HG02970 (cell line): ENCODE measurements around the gene MED16.
"Not testable (repeated sequence)": the region's sequence is repeated elsewhere in the genome, so short reads cannot be mapped to it uniquely, and the experiment has no call there.

Source experiments
- ATAC-seq: cut with Tn5 transposase; IDR thresholded peaks from one replicate; pipeline ENCODE4 v1.9.1; 2021; ENCODE audit warnings: mild to moderate bottlenecking, moderate library complexity, moderate number of reproducible peaks; ENCODE audit not compliant: unreplicated experiment, low FRiP score

MED16 gene

DNA sequence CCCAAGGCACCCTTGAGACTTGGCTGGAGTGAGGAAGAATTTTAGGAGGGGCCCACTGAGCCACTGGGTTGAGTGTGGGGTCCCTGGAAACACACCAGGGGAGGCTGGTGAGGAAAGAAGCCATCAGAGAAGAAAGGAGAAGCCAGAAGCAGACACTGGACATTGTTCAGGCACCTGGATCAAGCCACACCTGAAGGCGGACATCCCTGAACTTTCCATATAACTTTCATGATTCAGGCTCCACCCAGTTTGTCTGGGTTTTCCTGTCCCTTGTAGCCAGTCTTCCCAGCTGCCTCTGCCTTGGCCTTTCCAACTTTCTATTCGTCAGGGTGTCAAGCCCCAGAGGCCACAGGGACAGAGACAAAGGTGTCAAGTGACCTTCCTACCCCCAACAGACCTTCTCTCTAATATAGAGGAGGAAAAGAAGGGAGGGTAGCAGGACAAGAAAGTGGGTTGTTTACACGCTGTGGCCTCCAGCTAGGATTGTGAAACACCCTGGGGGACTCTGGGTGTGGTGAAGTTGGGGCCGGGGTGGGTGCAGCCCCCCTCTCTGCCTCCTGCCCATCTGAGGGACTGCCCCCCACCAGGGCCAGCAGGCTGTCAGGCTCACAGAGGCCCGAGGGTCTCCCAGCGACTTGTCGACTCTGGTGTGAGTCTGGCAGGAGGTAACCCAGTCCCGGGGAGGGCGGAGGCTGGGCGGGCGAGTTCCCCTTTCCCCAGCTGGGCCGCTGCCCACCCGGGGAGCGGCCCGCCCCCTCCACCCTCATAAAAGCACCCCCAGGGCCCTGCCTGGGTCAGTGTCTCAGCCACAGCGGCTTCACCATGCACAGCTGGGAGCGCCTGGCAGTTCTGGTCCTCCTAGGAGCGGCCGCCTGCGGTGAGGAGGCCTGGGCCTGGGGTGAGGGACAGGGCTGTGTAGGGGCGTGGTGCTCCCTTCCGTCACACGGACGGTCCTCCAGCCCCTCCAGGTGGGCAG lies 33.8 kb downstream of the MED16 start, which contains the start of gene CFD:
Gene CFD, plus strand, starts transcription at position 797 of the 976 bp plus-strand sequence. Its CDS starts 26 bp downstream, at position 823.
- ATAC-seq: no peak

DNA sequence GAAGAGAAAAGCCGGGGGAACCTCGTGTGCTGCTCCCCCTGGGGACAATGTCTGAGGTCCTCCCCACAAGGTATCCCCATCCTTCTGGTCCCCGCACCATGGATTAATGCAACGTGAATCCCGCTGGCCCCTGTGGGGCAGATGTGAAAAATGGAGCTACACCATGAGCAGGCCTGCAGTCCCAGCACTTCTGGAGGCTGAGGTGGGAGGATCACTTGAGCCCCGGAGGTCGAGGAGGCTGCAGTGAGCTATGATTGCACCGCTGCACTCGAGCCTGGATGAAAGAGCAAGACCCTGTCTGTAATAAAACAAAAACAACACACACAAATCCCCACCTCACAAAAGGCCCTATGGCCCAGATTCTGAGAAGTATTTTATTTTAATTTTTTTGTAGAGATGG lies 34.7 kb downstream of the MED16 start:
- no peak for ATAC-seq

GRCh38 chr19:855566-856120 lies 37.3 kb downstream of the MED16 start:
- no peak for ATAC-seq

- ATAC-seq: no peak
Measured at GRCh38 chr19:855142-855541, 37.8 kb downstream of the MED16 start.

GRCh38 chr19:854549-854948 lies 38.4 kb downstream of the MED16 start:
- no peak for ATAC-seq

DNA sequence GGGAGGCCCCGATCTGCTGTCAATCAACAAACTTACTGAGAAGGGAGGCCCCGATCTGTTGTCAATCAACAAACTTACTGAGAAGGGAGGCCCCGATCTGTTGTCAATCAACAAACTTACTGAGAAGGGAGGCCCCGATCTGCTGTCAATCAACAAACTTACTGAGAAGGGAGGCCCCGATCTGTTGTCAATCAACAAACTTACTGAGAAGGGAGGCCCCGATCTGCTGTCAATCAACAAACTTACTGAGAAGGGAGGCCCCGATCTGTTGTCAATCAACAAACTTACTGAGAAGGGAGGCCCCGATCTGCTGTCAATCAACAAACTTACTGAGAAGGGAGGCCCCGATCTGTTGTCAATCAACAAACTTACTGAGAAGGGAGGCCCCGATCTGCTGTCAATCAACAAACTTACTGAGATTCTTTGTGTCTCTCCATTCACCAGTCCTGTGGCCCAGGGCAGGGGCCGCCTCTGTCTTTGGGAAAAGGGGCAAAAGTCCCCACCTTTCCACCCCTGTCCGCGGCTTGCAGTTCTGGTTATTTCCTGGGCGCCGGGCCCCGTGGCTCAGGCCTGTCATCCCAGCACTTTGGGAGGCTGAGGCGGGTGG lies 39.3 kb downstream of the MED16 start:
- not testable (repeated sequence) for ATAC-seq

- no peak for ATAC-seq
Measured at GRCh38 chr19:853014-853585, 39.9 kb downstream of the MED16 start.

DNA sequence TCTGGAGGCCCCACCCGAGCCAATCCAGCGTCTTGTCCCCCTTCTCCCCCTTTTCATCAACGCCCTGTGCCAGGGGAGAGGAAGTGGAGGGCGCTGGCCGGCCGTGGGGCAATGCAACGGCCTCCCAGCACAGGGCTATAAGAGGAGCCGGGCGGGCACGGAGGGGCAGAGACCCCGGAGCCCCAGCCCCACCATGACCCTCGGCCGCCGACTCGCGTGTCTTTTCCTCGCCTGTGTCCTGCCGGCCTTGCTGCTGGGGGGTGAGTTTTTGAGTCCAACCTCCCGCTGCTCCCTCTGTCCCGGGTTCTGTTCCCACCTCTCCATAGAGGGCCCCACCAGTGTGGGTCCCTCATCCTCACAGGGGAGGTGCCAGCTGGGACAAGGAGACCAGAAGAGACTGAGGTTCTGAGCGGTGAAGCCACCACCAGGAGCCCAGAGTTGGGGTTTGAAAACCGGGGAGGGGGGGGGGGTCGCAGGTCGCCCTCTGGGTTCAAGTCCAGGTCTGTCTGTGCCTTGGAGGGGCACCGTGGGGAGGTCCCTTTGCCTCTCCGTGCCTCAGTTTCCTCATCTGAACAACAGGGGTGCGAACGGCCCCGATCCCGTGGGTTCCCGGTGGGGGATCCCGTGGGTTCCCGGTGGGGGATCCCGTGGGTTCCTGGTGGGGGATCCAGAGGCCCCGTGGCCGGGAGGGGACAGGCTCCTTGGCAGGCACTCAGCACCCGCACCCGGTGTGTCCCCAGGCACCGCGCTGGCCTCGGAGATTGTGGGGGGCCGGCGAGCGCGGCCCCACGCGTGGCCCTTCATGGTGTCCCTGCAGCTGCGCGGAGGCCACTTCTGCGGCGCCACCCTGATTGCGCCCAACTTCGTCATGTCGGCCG lies 40.6 kb downstream of the MED16 start, which contains the start of gene ELANE:
Gene ELANE, plus strand, starts transcription at position 168 of the 878 bp plus-strand sequence. Its CDS starts 26 bp downstream, at position 194.
- ATAC-seq: no peak

GRCh38 chr19:850979-851335 lies 42.0 kb downstream of the MED16 start:
- no peak for ATAC-seq

DNA sequence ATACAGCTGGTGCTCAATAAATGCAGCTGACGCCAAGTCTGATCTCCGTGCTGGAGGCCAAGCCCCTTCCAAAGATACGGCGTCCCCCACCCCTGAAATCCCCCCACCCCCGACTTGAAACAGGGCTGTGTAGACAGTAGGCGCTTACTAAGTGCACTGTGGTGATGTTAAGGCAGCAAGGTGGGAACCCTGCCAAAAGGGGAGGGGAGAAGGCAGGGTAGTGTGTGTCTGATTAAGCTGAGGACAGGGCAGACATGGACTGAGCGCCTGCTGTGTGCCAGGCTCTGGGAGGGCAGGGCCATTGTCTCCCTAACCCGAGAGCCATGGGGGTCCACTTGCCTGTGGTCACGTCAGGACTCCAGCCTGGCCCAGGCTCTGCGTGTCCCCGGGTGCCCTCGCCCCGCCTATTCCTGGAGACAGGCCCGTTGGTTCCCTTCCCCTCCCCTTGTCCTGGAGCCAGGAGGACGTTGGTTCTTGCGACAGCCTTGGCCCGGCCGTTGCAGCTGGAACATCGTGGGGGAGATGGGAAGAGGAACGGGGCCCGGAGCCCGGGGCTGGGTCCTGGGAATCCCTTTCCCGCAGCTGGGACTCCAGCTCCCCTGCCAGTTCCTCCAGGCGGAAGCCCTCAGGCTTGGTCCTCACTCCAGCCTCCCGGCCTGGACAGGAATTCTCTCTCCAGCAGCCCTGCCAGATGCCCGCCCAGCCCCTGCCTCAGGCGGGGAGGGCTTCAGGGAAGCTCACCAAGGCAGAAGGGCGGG lies 42.6 kb downstream of the MED16 start:
- no peak for ATAC-seq

DNA sequence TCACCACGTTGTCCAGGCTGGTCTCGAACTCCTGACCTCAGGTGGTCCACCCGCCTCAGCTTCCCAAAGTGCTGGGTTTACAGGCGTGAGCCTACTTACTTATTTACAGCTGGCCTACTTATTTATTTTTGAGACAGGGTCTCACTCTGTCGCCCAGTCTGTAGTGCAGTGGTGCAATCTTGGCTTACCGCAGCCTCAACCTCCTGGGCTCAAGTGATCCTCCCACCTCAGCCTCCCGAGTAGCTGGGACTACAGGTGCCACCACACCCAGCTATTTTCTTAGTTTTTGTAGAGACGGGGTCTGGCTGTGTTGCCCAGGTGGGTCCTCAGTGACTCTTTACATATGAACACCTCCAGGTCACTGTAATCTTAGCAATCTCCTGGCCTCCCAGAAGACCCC lies 43.8 kb downstream of the MED16 start:
- not testable (repeated sequence) for ATAC-seq

- ATAC-seq: no peak
Measured at GRCh38 chr19:848386-848921, 44.5 kb downstream of the MED16 start.

GRCh38 chr19:845707-846521 lies 47.1 kb downstream of the MED16 start:
- no peak for ATAC-seq

- no peak for ATAC-seq
Measured at GRCh38 chr19:844546-844971, 48.4 kb downstream of the MED16 start.

DNA sequence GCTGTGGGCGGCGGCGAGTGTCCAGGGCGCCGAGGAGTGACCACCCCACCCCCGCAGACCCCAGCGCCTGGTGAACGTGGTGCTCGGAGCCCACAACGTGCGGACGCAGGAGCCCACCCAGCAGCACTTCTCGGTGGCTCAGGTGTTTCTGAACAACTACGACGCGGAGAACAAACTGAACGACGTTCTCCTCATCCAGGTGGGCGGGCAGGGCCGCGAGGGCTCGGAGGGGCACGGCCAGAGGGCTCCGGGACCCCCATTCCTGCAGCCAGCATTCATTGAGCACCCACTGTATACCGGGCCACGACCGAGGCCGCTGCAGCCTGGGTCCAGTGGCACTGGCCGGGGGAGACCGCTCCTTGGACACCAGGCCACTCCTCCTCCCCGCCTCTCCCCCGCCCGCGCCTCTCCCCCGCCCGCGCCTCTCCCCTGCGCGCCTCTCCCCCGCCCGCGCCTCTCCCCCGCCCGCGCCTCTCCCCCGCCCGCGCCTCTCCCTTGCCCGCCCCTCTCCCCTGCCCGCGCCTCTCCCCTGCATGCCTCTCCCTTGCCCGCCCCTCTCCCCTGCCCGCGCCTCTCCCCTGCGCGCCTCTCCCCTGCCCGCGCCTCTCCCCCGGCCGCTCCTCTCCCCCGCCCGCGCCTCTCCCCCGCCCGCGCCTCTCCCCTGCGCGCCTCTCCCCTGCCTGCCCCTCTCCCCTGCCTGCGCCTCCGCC lies 49.0 kb downstream of the MED16 start:
- no peak for ATAC-seq

GRCh38 chr19:843180-843835 lies 49.7 kb downstream of the MED16 start:
- no peak for ATAC-seq

GRCh38 chr19:842802-843179 lies 50.2 kb downstream of the MED16 start:
- not testable (repeated sequence) for ATAC-seq
